ENCODE data around the gene CELF2.
A peak's percentile ranks its signal among the peaks of the same experiment; 100 is the strongest.

The CELF2 gene

DNA sequence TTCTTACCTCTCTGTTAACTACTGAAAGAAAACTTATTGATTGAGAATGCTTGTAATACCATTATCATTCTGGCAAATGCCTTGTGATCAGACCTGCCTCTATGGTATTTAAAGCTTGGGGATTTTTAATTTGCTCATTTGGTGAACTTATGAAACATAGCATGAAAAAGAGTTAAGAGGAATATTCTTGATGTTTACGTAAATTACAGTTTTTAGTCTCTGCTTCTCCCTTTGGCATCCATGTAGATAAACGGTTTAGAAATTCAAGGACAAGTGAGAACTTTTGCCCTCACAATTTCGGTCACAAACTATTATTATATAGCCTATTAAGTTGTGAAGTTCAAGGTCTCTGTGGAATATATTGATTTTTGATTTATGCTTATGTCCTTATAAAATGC, 11.2 kb upstream of the CELF2 start:
- Histone ChIP-seq H3K27me3 (ENCODE audit: control insufficient read depth in 3 of 3, insufficient read depth in 3 of 3, low read depth in 1 of 3, low read length in 3 of 3) (no peaks in the 10 kb centered on the region), H3K4ac (ENCODE audit: low read length) (no peak overlapping the region), H2BK120ac (ENCODE audit: low read depth, low read length) (no peak overlapping the region), H3K9me3 (replicated peaks in 1 of 2; ENCODE audit: control insufficient read depth in 2 of 2, insufficient read depth in 1 of 2, low read depth in 1 of 2, low read length in 2 of 2) (no peaks in the 10 kb centered on the region), H4K8ac (ENCODE audit: low read depth, low read length) (no peak overlapping the region), H2BK5ac (ENCODE audit: low read length) (no peak overlapping the region), H2BK12ac (ENCODE audit: low read length) (no peak overlapping the region), H2AFZ (ENCODE audit: low read length) (no peak overlapping the region), H3K79me1 (ENCODE audit: low read depth, low read length) (no peaks in the 10 kb centered on the region), H4K91ac (ENCODE audit: low read depth, low read length, poor library complexity) (no peak overlapping the region), H2AK5ac (ENCODE audit: low read depth, low read length) (no peak overlapping the region), H3K27ac (replicated peaks; ENCODE audit: low read length) (no peak overlapping the region), H3K36me3 (replicated peaks in 1 of 2; ENCODE audit: control insufficient read depth in 2 of 2, insufficient read depth in 2 of 2, low read length in 2 of 2) (no peaks in the 10 kb centered on the region), H3K4me2 (ENCODE audit: insufficient read depth, low read length, poor library complexity, severe bottlenecking) (no peak overlapping the region), H3K9ac (ENCODE audit: low read depth, low read length, poor library complexity) (no peak overlapping the region), H3K4me1 (ENCODE audit: control insufficient read depth in 2 of 2, insufficient read depth in 1 of 2, low read depth in 1 of 2, low read length in 2 of 2) (peaks cover 10 to 27% of the 10 kb centered on the region in 2 donors), H3K14ac (ENCODE audit: low read length) (no peak overlapping the region), H3K4me3 (ENCODE audit: low read length in 2 of 2) (peak overlapping the region in 1 of 2 donors; percentile 52), H3K18ac (ENCODE audit: low read length) (no peak overlapping the region), H2BK15ac (ENCODE audit: low read length) (no peak overlapping the region), H3K23ac (ENCODE audit: low read depth, low read length, poor library complexity) (no peak overlapping the region)
- no peak for DNase-seq (ENCODE audit: low spot score)
- WGBS, 2 donors (ENCODE audit: extremely low coverage in 2 of 2, insufficient read length in 2 of 2, insufficient replicate concordance in 1 of 2), result no CpG with 5 or more reads among the region's 3 CpGs

DNA sequence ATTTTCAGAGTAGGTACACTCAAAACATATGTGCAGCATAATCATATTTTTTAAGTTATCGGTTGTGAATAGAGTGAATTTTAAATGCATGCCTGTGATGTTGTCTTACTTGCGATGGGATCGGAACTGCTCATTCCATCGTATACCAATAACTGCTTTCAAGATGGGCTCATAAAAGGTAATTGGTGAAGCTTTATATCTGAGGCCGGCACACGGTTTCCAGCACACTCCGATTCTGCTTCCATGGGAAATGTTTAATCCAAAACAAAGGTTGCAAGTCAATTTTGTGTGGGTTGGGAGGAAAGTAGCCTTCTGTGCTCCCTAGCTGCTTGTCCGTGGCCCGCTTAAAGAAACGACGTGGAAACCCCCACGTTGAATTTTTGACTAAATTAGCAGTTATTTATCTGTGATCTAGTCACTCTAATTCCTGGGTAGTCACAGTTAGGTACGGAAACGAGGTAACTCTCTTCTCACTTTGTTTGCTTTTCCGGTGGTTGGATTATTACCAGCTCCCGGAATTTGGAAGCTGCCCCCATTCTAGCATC, 10.1 kb upstream of the CELF2 start:
- no CpG with 5 or more reads among the region's 16 CpGs for WGBS, 2 donors (ENCODE audit: extremely low coverage in 2 of 2, insufficient read length in 2 of 2, insufficient replicate concordance in 1 of 2)
- H3K4me1 ChIP-seq (ENCODE audit: control insufficient read depth in 2 of 2, insufficient read depth in 1 of 2, low read depth in 1 of 2, low read length in 2 of 2), result peaks cover 13 to 31% of the 10 kb centered on the region in 2 donors
- H3K14ac ChIP-seq (ENCODE audit: low read length), result no peak overlapping the region
- no peak overlapping the region for H3K23ac ChIP-seq (ENCODE audit: low read depth, low read length, poor library complexity)
- H3K18ac ChIP-seq (ENCODE audit: low read length), result no peak overlapping the region
- H3K9me3 ChIP-seq (replicated peaks in 1 of 2; ENCODE audit: control insufficient read depth in 2 of 2, insufficient read depth in 1 of 2, low read depth in 1 of 2, low read length in 2 of 2), result no peaks in the 10 kb centered on the region
- H2AK5ac ChIP-seq (ENCODE audit: low read depth, low read length), result no peak overlapping the region
- no peak overlapping the region for H2BK12ac ChIP-seq (ENCODE audit: low read length)
- no peak overlapping the region for H4K8ac ChIP-seq (ENCODE audit: low read depth, low read length)
- H3K79me1 ChIP-seq (ENCODE audit: low read depth, low read length), result no peaks in the 10 kb centered on the region
- H2BK5ac ChIP-seq (ENCODE audit: low read length), result no peak overlapping the region
- H3K4ac ChIP-seq (ENCODE audit: low read length), result no peak overlapping the region
- H3K27ac ChIP-seq (replicated peaks; ENCODE audit: low read length), result no peak overlapping the region
- no peak for DNase-seq (ENCODE audit: low spot score)
- no peak overlapping the region for H3K4me3 ChIP-seq (ENCODE audit: low read length in 2 of 2)
- H3K4me2 ChIP-seq (ENCODE audit: insufficient read depth, low read length, poor library complexity, severe bottlenecking), result no peak overlapping the region
- H2AFZ ChIP-seq (ENCODE audit: low read length), result no peak overlapping the region
- no peaks in the 10 kb centered on the region for H3K27me3 ChIP-seq (ENCODE audit: control insufficient read depth in 3 of 3, insufficient read depth in 3 of 3, low read depth in 1 of 3, low read length in 3 of 3)
- H4K91ac ChIP-seq (ENCODE audit: low read depth, low read length, poor library complexity), result no peak overlapping the region
- H2BK15ac ChIP-seq (ENCODE audit: low read length), result no peak overlapping the region
- H3K36me3 ChIP-seq (replicated peaks in 1 of 2; ENCODE audit: control insufficient read depth in 2 of 2, insufficient read depth in 2 of 2, low read length in 2 of 2), result no peaks in the 10 kb centered on the region
- no peak overlapping the region for H3K9ac ChIP-seq (ENCODE audit: low read depth, low read length, poor library complexity)
- H2BK120ac ChIP-seq (ENCODE audit: low read depth, low read length), result no peak overlapping the region

DNA sequence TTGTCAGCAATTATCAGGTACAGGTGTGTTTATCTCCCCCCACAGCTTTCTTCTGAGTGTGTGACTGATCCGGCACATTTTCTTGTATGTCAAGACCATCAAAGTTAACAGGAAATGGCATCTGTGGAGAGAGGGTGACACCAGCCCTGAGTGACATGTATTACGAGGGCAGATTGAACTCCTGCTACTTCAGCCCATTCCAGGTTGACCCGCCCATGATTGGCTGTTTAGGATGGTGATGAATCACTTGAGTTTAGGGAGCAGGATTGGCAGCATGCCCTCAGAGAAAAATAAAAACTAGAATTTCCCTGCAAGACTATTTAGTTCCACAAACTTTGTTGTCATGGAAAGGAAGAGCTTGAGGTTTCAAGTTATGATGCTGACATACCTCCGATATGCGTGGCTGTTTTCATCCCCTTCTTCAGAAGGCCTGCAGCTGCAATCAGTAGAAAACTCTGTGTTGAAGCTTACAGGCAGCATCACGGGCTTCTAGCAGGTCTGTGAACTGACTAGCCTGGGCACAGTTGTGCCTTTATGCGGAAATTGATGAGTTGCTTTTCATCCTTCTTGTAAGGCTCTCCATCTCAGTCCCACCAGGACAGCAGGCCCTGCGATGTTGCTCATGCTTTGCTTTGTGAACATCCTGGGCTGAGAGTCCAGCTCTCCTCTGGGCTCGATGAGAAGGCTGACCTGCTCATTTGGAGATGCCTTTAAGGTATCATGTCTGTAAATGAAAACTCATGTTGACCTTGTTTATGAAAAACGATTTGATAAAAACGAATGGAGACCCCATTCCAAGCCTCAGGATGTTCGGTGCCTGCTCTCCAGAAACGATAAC, 8.0 kb upstream of the CELF2 start:
- Histone ChIP-seq H4K8ac (ENCODE audit: low read depth, low read length) (no peak overlapping the region), H3K79me1 (ENCODE audit: low read depth, low read length) (no peaks in the 10 kb centered on the region), H2BK15ac (ENCODE audit: low read length) (no peak overlapping the region), H3K4me2 (ENCODE audit: insufficient read depth, low read length, poor library complexity, severe bottlenecking) (no peak overlapping the region), H3K9me3 (replicated peaks in 1 of 2; ENCODE audit: control insufficient read depth in 2 of 2, insufficient read depth in 1 of 2, low read depth in 1 of 2, low read length in 2 of 2) (no peaks in the 10 kb centered on the region), H3K27me3 (ENCODE audit: control insufficient read depth in 3 of 3, insufficient read depth in 3 of 3, low read depth in 1 of 3, low read length in 3 of 3) (no peaks in the 10 kb centered on the region), H3K14ac (ENCODE audit: low read length) (no peak overlapping the region), H3K36me3 (replicated peaks in 1 of 2; ENCODE audit: control insufficient read depth in 2 of 2, insufficient read depth in 2 of 2, low read length in 2 of 2) (no peaks in the 10 kb centered on the region), H2BK120ac (ENCODE audit: low read depth, low read length) (no peak overlapping the region), H3K27ac (replicated peaks; ENCODE audit: low read length) (no peak overlapping the region), H3K9ac (ENCODE audit: low read depth, low read length, poor library complexity) (no peak overlapping the region), H4K91ac (ENCODE audit: low read depth, low read length, poor library complexity) (peak overlapping the region; percentile 28), H2BK12ac (ENCODE audit: low read length) (no peak overlapping the region), H2BK5ac (ENCODE audit: low read length) (no peak overlapping the region), H2AFZ (ENCODE audit: low read length) (no peak overlapping the region), H3K4ac (ENCODE audit: low read length) (no peak overlapping the region), H3K4me1 (ENCODE audit: control insufficient read depth in 2 of 2, insufficient read depth in 1 of 2, low read depth in 1 of 2, low read length in 2 of 2) (peaks cover 12 to 34% of the 10 kb centered on the region in 2 donors), H3K18ac (ENCODE audit: low read length) (no peak overlapping the region), H3K23ac (ENCODE audit: low read depth, low read length, poor library complexity) (no peak overlapping the region), H2AK5ac (ENCODE audit: low read depth, low read length) (no peak overlapping the region), H3K4me3 (ENCODE audit: low read length in 2 of 2) (no peak overlapping the region)
- WGBS, 2 donors (ENCODE audit: extremely low coverage in 2 of 2, insufficient read length in 2 of 2, insufficient replicate concordance in 1 of 2), result no CpG with 5 or more reads among the region's 13 CpGs
- DNase-seq (ENCODE audit: low spot score), result no peak

DNA sequence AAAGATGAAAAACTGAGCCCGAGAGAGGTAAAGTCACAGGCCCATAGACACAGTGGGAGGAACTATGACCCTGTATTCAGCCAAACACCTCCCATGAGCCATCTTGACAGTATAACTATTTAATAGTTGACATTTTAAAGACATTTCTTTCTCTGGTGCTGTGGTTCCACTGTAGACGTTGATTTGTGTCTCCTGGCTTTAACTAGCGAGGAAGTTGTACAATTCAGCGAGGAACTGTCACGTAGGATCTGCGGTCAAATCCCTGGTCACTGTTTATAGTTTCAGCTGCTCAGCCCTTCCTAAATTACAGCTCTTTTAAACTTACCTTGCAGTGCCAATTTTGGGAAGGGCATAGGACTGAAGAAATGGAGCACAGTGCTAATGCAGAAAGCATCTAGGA, 7.1 kb upstream of the CELF2 start:
- no peak for DNase-seq (ENCODE audit: low spot score)
- no peak overlapping the region for H3K23ac ChIP-seq (ENCODE audit: low read depth, low read length, poor library complexity)
- no peak overlapping the region for H3K4me2 ChIP-seq (ENCODE audit: insufficient read depth, low read length, poor library complexity, severe bottlenecking)
- H3K9ac ChIP-seq (ENCODE audit: low read depth, low read length, poor library complexity), result no peak overlapping the region
- H2BK5ac ChIP-seq (ENCODE audit: low read length), result no peak overlapping the region
- no peak overlapping the region for H2AFZ ChIP-seq (ENCODE audit: low read length)
- no peaks in the 10 kb centered on the region for H3K79me1 ChIP-seq (ENCODE audit: low read depth, low read length)
- peaks cover 12 to 30% of the 10 kb centered on the region in 2 donors for H3K4me1 ChIP-seq (ENCODE audit: control insufficient read depth in 2 of 2, insufficient read depth in 1 of 2, low read depth in 1 of 2, low read length in 2 of 2)
- H3K14ac ChIP-seq (ENCODE audit: low read length), result no peak overlapping the region
- no peak overlapping the region for H2BK12ac ChIP-seq (ENCODE audit: low read length)
- no peak overlapping the region for H3K4ac ChIP-seq (ENCODE audit: low read length)
- H4K91ac ChIP-seq (ENCODE audit: low read depth, low read length, poor library complexity), result no peak overlapping the region
- H2AK5ac ChIP-seq (ENCODE audit: low read depth, low read length), result no peak overlapping the region
- no peak overlapping the region for H3K18ac ChIP-seq (ENCODE audit: low read length)
- H4K8ac ChIP-seq (ENCODE audit: low read depth, low read length), result no peak overlapping the region
- WGBS, 2 donors (ENCODE audit: extremely low coverage in 2 of 2, insufficient read length in 2 of 2, insufficient replicate concordance in 1 of 2), result no CpG with 5 or more reads among the region's 6 CpGs
- H3K36me3 ChIP-seq (replicated peaks in 1 of 2; ENCODE audit: control insufficient read depth in 2 of 2, insufficient read depth in 2 of 2, low read length in 2 of 2), result no peaks in the 10 kb centered on the region
- no peak overlapping the region for H2BK15ac ChIP-seq (ENCODE audit: low read length)
- H3K27ac ChIP-seq (replicated peaks; ENCODE audit: low read length), result no peak overlapping the region
- H3K9me3 ChIP-seq (replicated peaks in 1 of 2; ENCODE audit: control insufficient read depth in 2 of 2, insufficient read depth in 1 of 2, low read depth in 1 of 2, low read length in 2 of 2), result no peaks in the 10 kb centered on the region
- no peaks in the 10 kb centered on the region for H3K27me3 ChIP-seq (ENCODE audit: control insufficient read depth in 3 of 3, insufficient read depth in 3 of 3, low read depth in 1 of 3, low read length in 3 of 3)
- H3K4me3 ChIP-seq (ENCODE audit: low read length in 2 of 2), result no peak overlapping the region
- no peak overlapping the region for H2BK120ac ChIP-seq (ENCODE audit: low read depth, low read length)
